Naive thymus-derived CD4-positive, alpha-beta T cell (primary cell): ENCODE results near the gene BNIP3. TPM values are rescaled to one million over a fixed set of nuclear protein-coding genes. Genes with fewer than 3 reads are reported as not detected.

Source experiments
- ATAC-seq: fragments of 150-1000 bp; cut with Tn5 transposase; 2 replicates; pipeline ENCODE4 v1.10.0; 2021; ENCODE audit warnings: mild to moderate bottlenecking, moderate library complexity
- CTCF ChIA-PET: fragments of 350-600 bp; sonication (Branson Sonifier 250); formaldehyde crosslinking; loops from one replicate; lab custom pipeline; 2021; ENCODE audit warnings: antibody characterized with exemption; lab: Charles Lee
- POLR2A ChIA-PET: fragments of 350-600 bp; sonication (Branson Sonifier 250); formaldehyde crosslinking; loops from one replicate; lab custom pipeline; 2021; ENCODE audit warnings: antibody characterized with exemption, inconsistent platforms; lab: Charles Lee
- DNase-seq, 9 donors: peaks; one replicate each; pipeline versions ENCODE4 v3.0.0 to v3.0.0-alpha.2; 2020 to 2022; ENCODE audit warnings: mixed read lengths in 1 of 9
- H3K27ac ChIP-seq: one replicate; pipeline ENCODE4 v1.7.0; 2013; ENCODE audit warnings: mild to moderate bottlenecking, low read depth, low read length, moderate library complexity
- H3K27me3 ChIP-seq, 2 donors: one replicate each; pipeline ENCODE4 v1.7.0; 2013; ENCODE audit warnings: low read length in 2 of 2, mild to moderate bottlenecking in 2 of 2, moderate library complexity in 2 of 2; ENCODE audit not compliant: control insufficient read depth in 2 of 2, insufficient read depth in 2 of 2
- H3K36me3 ChIP-seq, 3 experiments: 1 replicate in 2 of 3; 2 replicates in 1 of 3; pipeline ENCODE4 v1.7.0; 2013; ENCODE audit warnings: low read length in 3 of 3, mild to moderate bottlenecking in 3 of 3, moderate library complexity in 1 of 3; ENCODE audit not compliant: insufficient read depth in 3 of 3, control insufficient read depth in 2 of 3
- H3K4me1 ChIP-seq, 2 donors: one replicate each; pipeline ENCODE4 v1.7.0; 2013; ENCODE audit warnings: low read length in 2 of 2, mild to moderate bottlenecking in 2 of 2, moderate library complexity in 1 of 2; ENCODE audit not compliant: control insufficient read depth in 2 of 2, insufficient read depth in 2 of 2
- H3K4me3 ChIP-seq: 2 replicates; pipeline ENCODE4 v1.7.0; 2013; ENCODE audit warnings: mild to moderate bottlenecking, low read length
- H3K9me3 ChIP-seq, 3 experiments: 1 replicate in 2 of 3; 2 replicates in 1 of 3; pipeline ENCODE4 v1.7.0; 2013; ENCODE audit warnings: low read length in 3 of 3; ENCODE audit not compliant: control insufficient read depth in 2 of 3
- H3K27ac Mint-ChIP-seq, 9 donors: one replicate each; pipeline ENCODE4 v1.8.0; 2020 to 2022; ENCODE audit warnings: mixed read lengths in 9 of 9, mild to moderate bottlenecking in 8 of 9, moderate library complexity in 5 of 9, inconsistent platforms in 2 of 9
- H3K27me3 Mint-ChIP-seq, 5 donors: one replicate each; pipeline ENCODE4 v1.8.0; 2021 to 2022; ENCODE audit warnings: mixed read lengths in 5 of 5, mild to moderate bottlenecking in 1 of 5
- H3K36me3 Mint-ChIP-seq, 5 donors: one replicate each; pipeline ENCODE4 v1.8.0; 2020 to 2022; ENCODE audit warnings: mixed read lengths in 5 of 5, mild to moderate bottlenecking in 3 of 5, inconsistent platforms in 1 of 5
- H3K4me1 Mint-ChIP-seq, 7 donors: one replicate each; pipeline ENCODE4 v1.8.0; 2020 to 2022; ENCODE audit warnings: mixed read lengths in 7 of 7, mild to moderate bottlenecking in 3 of 7, inconsistent platforms in 1 of 7
- H3K4me3 Mint-ChIP-seq, 10 donors: one replicate each; pipeline ENCODE4 v1.8.0; 2020 to 2022; ENCODE audit warnings: mild to moderate bottlenecking in 10 of 10, mixed read lengths in 10 of 10, moderate library complexity in 6 of 10, inconsistent platforms in 2 of 10
- H3K9me3 Mint-ChIP-seq, 11 donors: one replicate each; pipeline ENCODE4 v1.8.0; 2020 to 2022; ENCODE audit warnings: mixed read lengths in 11 of 11, mild to moderate bottlenecking in 4 of 11, inconsistent platforms in 1 of 11, moderate library complexity in 1 of 11
- intact Hi-C, 2 donors: fragments of 100-400 bp; cut with micrococcal nuclease; formaldehyde crosslinking; loops; one replicate each; pipeline ENCODE4 v1.15.1; 2023
- polyA plus RNA-seq, 2 donors: library from polyadenylated mRNA; unstranded; fragments of 300-500 nt; fragmentation: Illumina TruSeq; gene quantifications; one replicate each; pipeline ENCODE4 v1.2.3, GENCODE V29; 2021
- total RNA-seq, 6 experiments: library from RNA in 5 of 6; stranded (reverse) in 5 of 6; gene quantifications; 1 replicate in 5 of 6; 2 replicates in 1 of 6; pipeline ENCODE4 v1.2.3 and lab custom pipeline; 2021 to 2026

The BNIP3 gene, protein sequence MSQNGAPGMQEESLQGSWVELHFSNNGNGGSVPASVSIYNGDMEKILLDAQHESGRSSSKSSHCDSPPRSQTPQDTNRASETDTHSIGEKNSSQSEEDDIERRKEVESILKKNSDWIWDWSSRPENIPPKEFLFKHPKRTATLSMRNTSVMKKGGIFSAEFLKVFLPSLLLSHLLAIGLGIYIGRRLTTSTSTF
- total RNA-seq: 10 to 100 TPM; 17.7 to 81.7 (median 39.3) TPM
- 10 to 100 TPM; 40.5 to 41.5 TPM for polyA plus RNA-seq
- 40.5 reads per million, percentile 66 among the genes with 10 or more reads in this experiment for total RNA-seq (lab: John Stamatoyannopoulos, UW)

DNA sequence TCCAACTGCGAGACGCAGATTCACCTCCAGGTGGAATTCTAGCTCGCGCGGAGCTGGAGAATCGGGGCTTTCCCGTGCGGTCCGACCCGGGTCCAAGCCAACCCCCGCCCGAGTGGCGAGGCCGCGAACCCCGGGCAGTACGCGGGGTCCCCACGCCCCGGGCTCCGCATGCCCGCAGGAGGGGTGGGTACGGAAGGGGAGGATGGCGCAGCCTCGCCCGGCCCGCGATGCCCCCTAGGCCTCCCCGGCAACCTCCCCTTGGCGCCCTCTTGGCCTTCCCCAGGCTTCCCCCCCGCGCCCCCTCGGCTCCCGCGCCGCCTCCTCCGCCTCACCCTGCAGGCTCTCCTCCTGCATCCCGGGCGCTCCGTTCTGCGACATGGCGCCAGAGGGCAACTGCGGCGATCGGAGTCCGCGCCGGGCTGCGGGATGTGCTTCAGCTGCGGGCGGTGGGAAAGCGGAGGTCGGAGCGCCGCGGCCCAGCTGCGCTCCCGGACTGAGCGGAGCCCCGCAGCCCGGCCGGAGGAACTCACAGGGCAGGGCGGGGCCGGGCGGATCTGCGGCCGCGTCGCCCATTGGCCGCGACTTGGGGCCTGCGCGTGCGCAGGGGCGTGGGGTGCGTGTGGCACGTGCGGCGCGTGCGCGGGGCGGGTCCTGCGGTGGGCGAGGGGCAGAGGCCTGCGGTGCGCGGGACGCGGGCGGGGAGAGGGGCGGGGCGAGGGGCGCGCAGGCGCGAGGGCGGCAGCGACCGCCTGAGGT lies at the start of gene BNIP3:
BNIP3 (minus strand) TSS at position 495 of the 756 bp plus-strand sequence; CDS start at position 378, 117 bp downstream.
- POLR2A ChIA-PET: interaction anchor here (1.0 to 4.0 kb wide), 8 partner anchors 9 to 85 kb away, joined by 3 to 34 read pairs (median 6); partner anchors contain the start of gene PPP2R2D
- H3K4me1 Mint-ChIP-seq: peaks cover 23 to 49% (median 42%) of the 10 kb centered on the region in 7 donors
- H3K27ac ChIP-seq: peak within 1 kb of the TSS; percentile 79
- peaks cover 7 to 22% of the 10 kb centered on the region in 2 donors for H3K4me1 ChIP-seq
- H3K4me3 Mint-ChIP-seq: peak within 1 kb of the TSS; percentile 81 to 93 (median 88)
- CTCF ChIA-PET: interaction anchor here (1.0 kb wide), 1 partner anchor 41 kb away, joined by 4 read pairs; no protein-coding TSS in a partner anchor
- peak within 1 kb of the TSS; percentile 66 to 89 (median 84) for H3K27ac Mint-ChIP-seq
- no peaks in the 10 kb centered on the region for H3K27me3 ChIP-seq
- peaks cover 0 to 32% (median 7%) of the 10 kb centered on the region in 5 donors for H3K36me3 Mint-ChIP-seq
- DNase-seq (peak; percentile 92 to 99 (median 93)), ATAC-seq (peak; percentile 96)
- peaks cover 0 to 18% (median 0%) of the 10 kb centered on the region in 5 donors for H3K27me3 Mint-ChIP-seq
- intact Hi-C loops: loop anchor here (1.0 to 5.0 kb wide), 10 partner anchors 8 to 1871 kb away; partner anchors contain the start of genes C10orf143 (in 2 of the 2) and LRRC27 (in 1 of the 2)
- peaks cover 0 to 3% (median 0%) of the 10 kb centered on the region in 11 donors for H3K9me3 Mint-ChIP-seq
- no peaks in the 10 kb centered on the region for H3K36me3 ChIP-seq
- H3K9me3 ChIP-seq: no peaks in the 10 kb centered on the region
- peak within 1 kb of the TSS; percentile 79 for H3K4me3 ChIP-seq

DNA sequence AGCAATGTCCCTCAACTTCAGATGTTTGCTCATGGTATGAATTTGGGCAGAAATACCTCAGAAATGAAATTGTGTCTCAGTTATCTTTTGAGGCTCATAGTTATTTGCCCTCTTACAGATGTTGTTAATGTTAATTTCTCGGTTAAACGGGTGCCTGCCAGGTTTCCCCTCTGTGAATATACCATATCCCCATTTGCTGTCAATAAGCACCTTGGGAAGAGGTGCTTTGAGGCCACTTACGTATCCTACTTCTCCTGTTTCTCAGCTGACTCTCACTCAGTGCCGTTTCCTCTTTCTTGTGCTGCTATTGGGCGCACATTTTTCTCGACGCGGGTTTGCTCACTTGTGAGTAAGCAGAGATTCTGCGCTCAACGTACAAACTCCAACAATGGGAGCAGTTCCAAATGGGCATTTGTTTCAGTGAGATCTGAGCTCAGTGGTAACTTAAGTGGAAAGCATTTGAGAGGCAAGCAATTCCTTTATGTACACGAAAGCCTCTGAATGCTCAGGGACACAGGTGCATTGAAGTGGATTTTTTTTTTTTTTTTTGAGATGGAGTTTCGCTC lies 49.3 kb upstream of the BNIP3 start:
- Mint-ChIP-seq H3K27ac (peak overlapping the region in 1 of 9 donors; percentile 21), H3K9me3 (peaks cover 0 to 3% (median 0%) of the 10 kb centered on the region in 11 donors), H3K4me1 (peaks cover 0 to 9% (median 4%) of the 10 kb centered on the region in 7 donors), H3K27me3 (peaks cover 49 to 74% (median 68%) of the 10 kb centered on the region in 5 donors), H3K4me3 (no peak overlapping the region), H3K36me3 (peaks cover 0 to 6% (median 0%) of the 10 kb centered on the region in 5 donors)
- DNase-seq (no peak), ATAC-seq (no peak)
- intact Hi-C loops: no loop called here
- ChIA-PET POLR2A (no interaction called here), CTCF (no interaction called here)
- H3K27me3 ChIP-seq: peaks cover 0 to 6% of the 10 kb centered on the region in 2 donors
- H3K4me1 ChIP-seq: no peaks in the 10 kb centered on the region
- no peaks in the 10 kb centered on the region for H3K36me3 ChIP-seq
- no peak overlapping the region for H3K4me3 ChIP-seq
- no peak overlapping the region for H3K27ac ChIP-seq
- H3K9me3 ChIP-seq: no peaks in the 10 kb centered on the region

DNA sequence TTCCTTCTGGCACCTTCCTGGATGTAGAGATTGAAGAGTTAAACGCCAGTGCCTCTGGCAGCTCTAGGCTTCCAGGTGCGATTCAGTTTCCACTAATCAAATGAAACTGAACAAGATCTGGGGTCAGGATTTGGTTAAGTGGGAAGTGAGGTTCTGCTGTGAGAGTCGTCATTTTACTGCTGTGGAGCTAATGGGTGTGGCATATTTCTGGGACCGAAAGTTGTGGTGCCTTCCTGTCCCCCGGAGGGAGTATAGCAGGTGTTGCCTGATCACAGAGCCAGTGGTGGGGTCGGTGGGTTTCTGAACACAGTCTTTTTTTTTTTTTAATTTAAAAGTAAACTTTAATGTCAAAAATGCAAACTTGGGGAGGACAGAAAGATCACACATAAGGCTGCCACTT lies 47.0 kb upstream of the BNIP3 start:
- H3K27ac Mint-ChIP-seq: no peak overlapping the region
- CTCF ChIA-PET: no interaction called here
- no peaks in the 10 kb centered on the region for H3K9me3 ChIP-seq
- POLR2A ChIA-PET: no interaction called here
- H3K36me3 ChIP-seq: no peaks in the 10 kb centered on the region
- no peak for DNase-seq
- H3K4me3 Mint-ChIP-seq: no peak overlapping the region
- intact Hi-C loops: loop anchor here in 1 of 2 donors (10.0 kb wide), 1 partner anchor 574 kb away; no protein-coding TSS in a partner anchor
- H3K4me1 Mint-ChIP-seq: peaks cover 0 to 8% (median 0%) of the 10 kb centered on the region in 7 donors
- ATAC-seq: no peak
- no peak overlapping the region for H3K27ac ChIP-seq
- peaks cover 0 to 6% (median 0%) of the 10 kb centered on the region in 5 donors for H3K36me3 Mint-ChIP-seq
- H3K27me3 Mint-ChIP-seq: peaks cover 44 to 70% (median 61%) of the 10 kb centered on the region in 5 donors
- H3K4me1 ChIP-seq: no peaks in the 10 kb centered on the region
- peaks cover 0 to 2% of the 10 kb centered on the region in 2 donors for H3K27me3 ChIP-seq
- peaks cover 0 to 3% (median 0%) of the 10 kb centered on the region in 11 donors for H3K9me3 Mint-ChIP-seq
- H3K4me3 ChIP-seq: no peak overlapping the region

DNA sequence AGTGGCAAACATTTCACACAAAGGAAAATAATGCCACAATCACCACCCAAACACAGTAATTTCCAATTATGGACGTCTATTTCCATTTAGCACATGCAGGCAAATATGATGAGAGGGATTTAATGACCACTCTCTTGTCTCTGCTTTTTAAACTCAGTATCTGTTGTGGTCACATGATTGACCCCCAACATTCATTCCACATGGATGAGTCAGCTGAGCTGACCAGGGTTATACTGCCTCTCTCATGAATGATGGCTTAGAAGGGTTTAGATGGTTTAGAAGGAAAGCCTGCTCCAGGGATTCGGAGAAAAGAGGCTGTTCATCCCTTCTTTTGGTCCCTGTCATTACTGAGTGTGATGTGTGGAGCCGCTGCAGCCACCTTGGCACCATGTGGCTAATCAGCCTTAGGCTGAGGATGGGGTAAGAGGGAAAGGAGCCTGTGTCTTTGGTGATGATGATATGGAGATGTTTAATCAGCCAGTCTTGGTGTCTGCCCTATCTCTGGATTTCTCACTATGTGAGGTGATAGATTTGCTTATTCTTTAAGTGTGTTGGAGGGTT lies 45.8 kb upstream of the BNIP3 start:
- Mint-ChIP-seq H3K4me3 (no peak overlapping the region), H3K27ac (no peak overlapping the region), H3K4me1 (peaks cover 5 to 16% (median 7%) of the 10 kb centered on the region in 7 donors), H3K9me3 (peaks cover 0 to 3% (median 0%) of the 10 kb centered on the region in 11 donors), H3K36me3 (peaks cover 0 to 6% (median 0%) of the 10 kb centered on the region in 5 donors), H3K27me3 (peaks cover 44 to 70% (median 58%) of the 10 kb centered on the region in 5 donors)
- intact Hi-C loops: loop anchor here in 1 of 2 donors (10.0 kb wide), 1 partner anchor 573 kb away; no protein-coding TSS in a partner anchor
- ChIA-PET CTCF (no interaction called here), POLR2A (no interaction called here)
- H3K9me3 ChIP-seq: no peaks in the 10 kb centered on the region
- ATAC-seq (no peak), DNase-seq (no peak)
- no peaks in the 10 kb centered on the region for H3K36me3 ChIP-seq
- H3K27me3 ChIP-seq: no peaks in the 10 kb centered on the region
- no peak overlapping the region for H3K27ac ChIP-seq
- H3K4me1 ChIP-seq: peaks cover 0 to 6% of the 10 kb centered on the region in 2 donors
- H3K4me3 ChIP-seq: no peak overlapping the region

DNA sequence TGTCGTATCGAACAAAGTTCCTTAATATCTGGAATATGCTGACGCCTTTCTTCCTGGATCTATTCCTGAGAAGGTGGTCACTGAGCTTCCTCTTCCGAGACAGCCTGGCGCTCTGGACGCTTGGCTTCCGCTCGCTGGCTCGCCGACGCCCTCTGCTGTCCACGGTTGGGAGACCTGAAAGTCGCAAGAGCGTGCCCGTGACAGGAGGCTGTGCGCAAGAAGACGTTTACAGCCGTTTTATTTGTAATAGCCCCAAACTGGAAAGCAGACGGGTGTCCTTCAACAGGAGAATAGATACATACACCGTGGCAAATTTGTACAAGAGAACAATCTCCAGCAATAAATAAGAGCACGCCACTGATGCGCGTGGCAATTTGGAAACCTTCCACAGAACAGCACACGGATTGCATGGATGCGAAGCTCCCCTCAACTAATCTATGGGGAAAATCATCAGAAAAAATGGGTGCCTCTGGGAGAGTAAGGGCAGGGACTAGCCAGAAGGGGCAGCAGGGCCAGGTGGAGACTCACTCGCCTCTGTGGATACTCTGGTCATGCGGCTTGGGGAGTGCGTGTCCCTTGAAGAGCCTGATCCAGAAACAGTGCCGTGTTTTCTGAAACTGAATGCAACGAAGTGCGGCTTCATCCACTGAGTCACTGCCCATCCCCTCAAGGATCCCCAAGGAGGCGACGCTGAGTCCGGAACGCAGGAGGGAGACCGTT lies 41.5 kb upstream of the BNIP3 start:
- H3K36me3 Mint-ChIP-seq: peaks cover 0 to under 1% (median 0%) of the 10 kb centered on the region in 5 donors
- H3K27ac Mint-ChIP-seq: peak overlapping the region in 3 of 9 donors; percentile 3 to 52 (median 8)
- peaks cover 5 to 16% (median 7%) of the 10 kb centered on the region in 7 donors for H3K4me1 Mint-ChIP-seq
- H3K4me3 Mint-ChIP-seq: peak overlapping the region; percentile 14 to 75 (median 66)
- Histone ChIP-seq H3K27ac (no peak overlapping the region), H3K4me3 (no peak overlapping the region), H3K9me3 (no peaks in the 10 kb centered on the region), H3K27me3 (no peaks in the 10 kb centered on the region), H3K4me1 (peaks cover 0 to 6% of the 10 kb centered on the region in 2 donors), H3K36me3 (no peaks in the 10 kb centered on the region)
- ATAC-seq (peak; percentile 86), DNase-seq (peak; percentile 47 to 79 (median 70))
- intact Hi-C loops: loop anchor here (1.0 to 10.0 kb wide), 4 partner anchors 40 to 568 kb away; no protein-coding TSS in a partner anchor
- POLR2A ChIA-PET: interaction anchor here (0.7 kb wide), 1 partner anchor 48 kb away, joined by 3 read pairs; no protein-coding TSS in a partner anchor
- CTCF ChIA-PET: interaction anchor here (0.7 to 8.0 kb wide), 24 partner anchors 9 to 569 kb away, joined by 3 to 107 read pairs (median 3); no protein-coding TSS in a partner anchor
- H3K27me3 Mint-ChIP-seq: peaks cover 31 to 49% (median 36%) of the 10 kb centered on the region in 5 donors
- H3K9me3 Mint-ChIP-seq: peaks cover 0 to 3% (median 0%) of the 10 kb centered on the region in 11 donors
